ENCODE measurements around the gene CENPK. TPM values are rescaled to one million over a fixed set of nuclear protein-coding genes. Genes with fewer than 3 reads are reported as not detected.
A peak's percentile ranks its signal among the peaks of the same experiment; 100 is the strongest.

CENPK gene
- total RNA-seq, 3 donors from 2014 or later: 5.5 to 20.5 (median 7.4) TPM

GRCh38 chr5:65555287-65555686 is 7.7 kb downstream of the CENPK start:
- TF ChIP-seq, protein P1, sequence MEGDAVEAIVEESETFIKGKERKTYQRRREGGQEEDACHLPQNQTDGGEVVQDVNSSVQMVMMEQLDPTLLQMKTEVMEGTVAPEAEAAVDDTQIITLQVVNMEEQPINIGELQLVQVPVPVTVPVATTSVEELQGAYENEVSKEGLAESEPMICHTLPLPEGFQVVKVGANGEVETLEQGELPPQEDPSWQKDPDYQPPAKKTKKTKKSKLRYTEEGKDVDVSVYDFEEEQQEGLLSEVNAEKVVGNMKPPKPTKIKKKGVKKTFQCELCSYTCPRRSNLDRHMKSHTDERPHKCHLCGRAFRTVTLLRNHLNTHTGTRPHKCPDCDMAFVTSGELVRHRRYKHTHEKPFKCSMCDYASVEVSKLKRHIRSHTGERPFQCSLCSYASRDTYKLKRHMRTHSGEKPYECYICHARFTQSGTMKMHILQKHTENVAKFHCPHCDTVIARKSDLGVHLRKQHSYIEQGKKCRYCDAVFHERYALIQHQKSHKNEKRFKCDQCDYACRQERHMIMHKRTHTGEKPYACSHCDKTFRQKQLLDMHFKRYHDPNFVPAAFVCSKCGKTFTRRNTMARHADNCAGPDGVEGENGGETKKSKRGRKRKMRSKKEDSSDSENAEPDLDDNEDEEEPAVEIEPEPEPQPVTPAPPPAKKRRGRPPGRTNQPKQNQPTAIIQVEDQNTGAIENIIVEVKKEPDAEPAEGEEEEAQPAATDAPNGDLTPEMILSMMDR (IDR thresholded peaks at IDR 0.05): no peak
- Histone ChIP-seq H3K9me3 (no peaks in the 10 kb centered on the region), H3K36me3 (ENCODE audit: low read depth) (no peaks in the 10 kb centered on the region), H3K4me3 (no peak overlapping the region), H3K4me1 (ENCODE audit: low read depth) (no peaks in the 10 kb centered on the region)
- intact Hi-C loops (cut with DNase I, micrococcal nuclease): no loop called here
- DNase-seq (no peak), ATAC-seq (peak; percentile 25)

DNA sequence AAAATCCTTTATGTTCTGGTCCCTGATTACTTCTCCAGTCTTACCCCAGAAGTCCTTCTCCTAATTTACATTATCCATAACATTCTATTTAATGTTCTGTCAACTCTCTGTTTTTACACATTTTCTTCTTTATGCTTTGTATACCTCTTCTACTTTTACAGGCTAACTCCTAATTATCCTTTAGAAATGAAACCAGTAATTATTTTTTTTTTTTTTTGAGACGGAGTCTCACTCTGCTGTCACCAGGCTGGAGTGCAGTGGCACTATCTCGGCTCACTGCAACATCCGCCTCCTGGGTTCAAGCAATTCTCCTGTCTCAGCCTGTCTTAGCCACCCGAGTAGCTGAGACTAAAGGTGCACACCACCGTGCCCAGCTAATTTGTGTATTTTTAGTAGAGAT is 9.0 kb downstream of the CENPK start:
- TF ChIP-seq, protein P1 (IDR thresholded peaks at IDR 0.05): no peak
- Histone ChIP-seq H3K4me3 (no peak overlapping the region), H3K4me1 (ENCODE audit: low read depth) (no peaks in the 10 kb centered on the region), H3K36me3 (ENCODE audit: low read depth) (no peaks in the 10 kb centered on the region), H3K9me3 (no peaks in the 10 kb centered on the region)
- ATAC-seq (no peak), DNase-seq (no peak)
- intact Hi-C loops (cut with DNase I, micrococcal nuclease): no loop called here

DNA sequence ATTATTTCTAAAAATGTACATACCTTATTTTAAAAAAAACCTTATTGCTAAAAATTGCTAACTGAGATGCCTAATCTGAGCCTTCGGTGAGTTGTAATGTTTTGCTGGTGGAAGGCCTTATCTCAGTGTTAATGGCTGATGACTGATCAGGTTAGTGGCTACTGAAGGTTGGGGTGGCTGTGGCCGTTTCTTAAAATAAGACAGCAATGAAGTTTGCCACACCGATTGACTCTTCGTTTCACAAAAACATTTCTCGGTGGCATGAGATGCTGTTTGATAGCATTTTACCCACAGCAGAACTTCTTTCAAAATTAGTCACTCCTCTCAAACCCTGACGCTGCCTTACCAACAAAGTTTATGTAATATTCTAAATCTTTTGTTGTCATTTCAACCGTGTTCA is 14.7 kb downstream of the CENPK start:
- DNase-seq (no peak), ATAC-seq (no peak)
- no peaks in the 10 kb centered on the region for H3K36me3 ChIP-seq (ENCODE audit: low read depth)
- intact Hi-C loops (cut with DNase I, micrococcal nuclease): no loop called here
- no peaks in the 10 kb centered on the region for H3K4me1 ChIP-seq (ENCODE audit: low read depth)
- TF ChIP-seq, protein P1 (IDR thresholded peaks at IDR 0.05): no peak
- H3K4me3 ChIP-seq: no peak overlapping the region
- no peaks in the 10 kb centered on the region for H3K9me3 ChIP-seq

DNA sequence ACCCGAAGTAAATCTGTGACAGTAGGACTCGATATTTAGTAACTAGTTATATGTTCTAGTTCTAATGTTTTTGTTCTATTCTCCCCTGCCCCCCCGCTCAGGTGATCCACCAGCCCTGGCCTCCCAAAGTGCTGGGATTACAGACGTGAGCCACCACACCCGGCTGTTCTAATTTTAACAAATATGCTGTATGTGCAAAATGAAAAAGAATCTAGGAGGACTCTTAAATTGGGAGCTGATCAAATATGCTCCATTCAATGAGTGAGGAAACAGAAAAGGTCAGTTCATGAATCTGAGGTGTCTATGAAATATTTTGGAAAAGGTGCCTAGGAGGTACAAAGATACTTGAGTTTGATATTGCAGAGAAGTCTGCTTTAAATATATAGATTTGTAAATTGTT is 16.8 kb downstream of the CENPK start:
- intact Hi-C loops (cut with DNase I, micrococcal nuclease): no loop called here
- Histone ChIP-seq H3K4me3 (no peak overlapping the region), H3K36me3 (ENCODE audit: low read depth) (no peaks in the 10 kb centered on the region), H3K9me3 (no peaks in the 10 kb centered on the region), H3K4me1 (ENCODE audit: low read depth) (no peaks in the 10 kb centered on the region)
- TF ChIP-seq, protein P1 (IDR thresholded peaks at IDR 0.05): no peak
- DNase-seq: no peak
- no peak for ATAC-seq

GRCh38 chr5:65544473-65544872 is 18.5 kb downstream of the CENPK start:
- Histone ChIP-seq H3K36me3 (ENCODE audit: low read depth) (no peaks in the 10 kb centered on the region), H3K4me3 (no peak overlapping the region), H3K9me3 (no peaks in the 10 kb centered on the region), H3K4me1 (ENCODE audit: low read depth) (no peaks in the 10 kb centered on the region)
- intact Hi-C loops (cut with DNase I, micrococcal nuclease): no loop called here
- DNase-seq (no peak), ATAC-seq (no peak)
- TF ChIP-seq, protein P1 (IDR thresholded peaks at IDR 0.05): no peak

DNA sequence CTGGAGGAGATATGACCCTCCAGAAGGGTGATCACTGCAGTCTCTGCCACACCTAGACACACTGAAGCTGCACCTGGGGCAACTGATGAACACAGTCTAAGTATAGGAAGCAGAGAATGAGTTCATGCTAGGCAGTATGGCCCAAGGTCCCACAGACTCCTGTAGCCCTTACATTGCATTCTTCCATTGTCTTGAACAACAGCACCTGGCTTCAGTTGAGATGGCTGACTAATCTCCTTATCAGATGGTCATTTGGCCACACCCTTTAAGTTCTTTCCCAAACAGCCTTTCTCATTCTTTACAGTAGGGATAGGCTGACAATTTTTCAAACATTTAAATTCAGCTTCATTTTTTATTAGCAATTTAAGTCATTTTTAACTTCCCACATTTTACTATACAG is 23.1 kb downstream of the CENPK start:
- DNase-seq (no peak), ATAC-seq (peak; percentile 81)
- intact Hi-C loops (cut with DNase I, micrococcal nuclease): no loop called here
- H3K9me3 ChIP-seq: no peaks in the 10 kb centered on the region
- H3K36me3 ChIP-seq (ENCODE audit: low read depth): no peaks in the 10 kb centered on the region
- H3K4me1 ChIP-seq (ENCODE audit: low read depth): no peaks in the 10 kb centered on the region
- TF ChIP-seq, protein P1 (IDR thresholded peaks at IDR 0.05): no peak
- H3K4me3 ChIP-seq: no peak overlapping the region
